Measurements from ENCODE around the gene CEP112. TPM values are rescaled to one million over a fixed set of nuclear protein-coding genes. Genes with fewer than 3 reads are reported as not detected.
"Not testable (repeated sequence)": the region's sequence is repeated elsewhere in the genome, so short reads cannot be mapped to it uniquely, and the experiment has no call there.

The CEP112 gene
- total and polyA plus RNA-seq, 10 of the 15 experiments (the other 5 are each of a cell fraction or from before 2014, with no cell fraction given): 0.11 to 3.8 (median 0.32) TPM; not detected in 1

DNA sequence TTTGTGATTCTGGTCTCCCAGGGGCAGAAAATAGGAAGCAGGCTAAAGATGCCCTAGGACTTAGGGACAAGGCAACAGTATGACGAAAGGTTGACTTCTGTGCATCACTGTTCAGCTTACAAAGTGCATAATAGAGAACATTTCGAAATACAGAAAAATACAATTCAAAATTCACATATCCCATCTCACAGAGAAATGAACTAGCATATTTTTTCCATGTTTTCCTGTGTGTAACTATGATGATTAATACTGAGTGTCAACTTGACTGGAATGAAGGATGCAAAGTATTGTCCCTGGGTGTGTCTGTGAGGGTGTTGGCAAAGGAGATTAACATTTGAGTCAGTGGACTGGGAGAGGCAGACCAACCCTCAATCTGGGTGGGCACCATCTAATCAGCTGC lies 365.4 kb downstream of the CEP112 start:
- H4K20me1 ChIP-seq (ENCODE audit: control insufficient read depth, insufficient read depth); H3K4me1 ChIP-seq (ENCODE audit: control insufficient read depth, insufficient read depth, low read length); POLR2A ChIA-PET; DNase-seq (ENCODE audit: low read depth, low spot score); H3K27ac ChIP-seq (ENCODE audit: control insufficient read depth, insufficient read depth); SMC1A ChIA-PET (ENCODE audit: uncharacterized antibody, unreplicated experiment); intact Hi-C loops (cut with micrococcal nuclease; ENCODE audit: unreplicated experiment); H3K36me3 ChIP-seq (ENCODE audit: control insufficient read depth in 2 of 2, insufficient read depth in 2 of 2, low read length in 1 of 2); H3K4me3 ChIP-seq; H3K27me3 ChIP-seq (replicated peaks in 1 of 2; ENCODE audit: control insufficient read depth in 2 of 2, insufficient read depth in 2 of 2, low read length in 1 of 2); BruUV-seq (replicated peaks); H3K9ac ChIP-seq (ENCODE audit: control insufficient read depth, insufficient read depth, low read length); H3K79me2 ChIP-seq (ENCODE audit: control insufficient read depth, insufficient read depth, low read length); H2AFZ ChIP-seq (ENCODE audit: control insufficient read depth, low read depth, low read length); H3K4me2 ChIP-seq (ENCODE audit: control insufficient read depth, insufficient read depth); in situ Hi-C loops (cut with MboI); CTCF ChIA-PET; FAIRE-seq; RAD21 ChIA-PET (ENCODE audit: unreplicated experiment); H3K9me3 ChIP-seq (replicated peaks; ENCODE audit: control insufficient read depth, insufficient read depth, low read length); ATAC-seq: not testable (repeated sequence)
- WGBS (ENCODE audit: insufficient coverage, insufficient replicate concordance, low lambda C conversion rate, missing lambda C conversion rate): 0% methylated on average over 2 of the region's 2 CpGs

DNA sequence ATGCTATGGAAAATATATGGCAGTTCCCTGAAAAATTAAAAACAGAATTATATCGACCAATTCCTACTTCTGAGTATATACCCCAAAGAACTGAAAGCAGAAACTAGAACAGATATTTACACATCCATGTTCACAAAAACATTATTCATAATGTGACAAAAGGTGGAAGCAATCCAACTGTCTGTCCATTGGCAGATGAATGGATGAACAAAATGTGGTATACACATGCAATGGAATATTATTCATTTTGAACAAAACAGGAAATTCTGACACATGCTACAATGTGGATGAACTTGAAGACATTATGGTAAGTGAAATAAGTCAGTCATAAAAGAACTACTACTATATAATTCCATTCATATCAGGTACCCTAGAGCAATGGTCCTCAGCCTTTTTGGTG lies 367.0 kb downstream of the CEP112 start:
- ChIA-PET RAD21 (ENCODE audit: unreplicated experiment) (no interaction called here), SMC1A (ENCODE audit: uncharacterized antibody, unreplicated experiment) (no interaction called here), CTCF (interaction anchor here (0.8 kb wide), 1 partner anchor 268 kb away, joined by 3 read pairs; no protein-coding TSS in a partner anchor), POLR2A (no interaction called here)
- Histone ChIP-seq H4K20me1 (ENCODE audit: control insufficient read depth, insufficient read depth) (no peaks in the 10 kb centered on the region), H3K27me3 (replicated peaks in 1 of 2; ENCODE audit: control insufficient read depth in 2 of 2, insufficient read depth in 2 of 2, low read length in 1 of 2) (no peaks in the 10 kb centered on the region), H3K9ac (ENCODE audit: control insufficient read depth, insufficient read depth, low read length) (no peak overlapping the region), H3K79me2 (ENCODE audit: control insufficient read depth, insufficient read depth, low read length) (no peaks in the 10 kb centered on the region), H3K4me2 (ENCODE audit: control insufficient read depth, insufficient read depth) (no peak overlapping the region), H3K4me3 (no peak overlapping the region), H3K4me1 (ENCODE audit: control insufficient read depth, insufficient read depth, low read length) (no peaks in the 10 kb centered on the region), H3K9me3 (replicated peaks; ENCODE audit: control insufficient read depth, insufficient read depth, low read length) (no peaks in the 10 kb centered on the region), H2AFZ (ENCODE audit: control insufficient read depth, low read depth, low read length) (no peak overlapping the region), H3K27ac (ENCODE audit: control insufficient read depth, insufficient read depth) (no peak overlapping the region), H3K36me3 (ENCODE audit: control insufficient read depth in 2 of 2, insufficient read depth in 2 of 2, low read length in 1 of 2) (no peaks in the 10 kb centered on the region)
- DNase-seq (ENCODE audit: low read depth, low spot score) (no peak), ATAC-seq (no peak), FAIRE-seq (no peak)
- WGBS (ENCODE audit: insufficient coverage, insufficient replicate concordance, low lambda C conversion rate, missing lambda C conversion rate): 0% methylated on average over 1 of the region's 1 CpG
- in situ Hi-C loops (cut with MboI): no loop called here
- no TSS peak for BruUV-seq (replicated peaks)
- no peak for TF ChIP-seq ASH2L (IDR thresholded peaks at IDR 0.05; ENCODE audit: borderline replicate concordance, low read depth)
- TF ChIP-seq POU2F2 (IDR thresholded peaks at IDR 0.05; ENCODE audit: borderline replicate concordance, low read depth, low read length): no peak
- TF ChIP-seq, protein P1, sequence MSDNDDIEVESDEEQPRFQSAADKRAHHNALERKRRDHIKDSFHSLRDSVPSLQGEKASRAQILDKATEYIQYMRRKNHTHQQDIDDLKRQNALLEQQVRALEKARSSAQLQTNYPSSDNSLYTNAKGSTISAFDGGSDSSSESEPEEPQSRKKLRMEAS (IDR thresholded peaks at IDR 0.05; ENCODE audit: low read depth, low read length): no peak
- no peak for TF ChIP-seq JUND (IDR thresholded peaks at IDR 0.05; ENCODE audit: low read depth, low read length)
- no peak for TF ChIP-seq FOXM1 (IDR thresholded peaks at IDR 0.05; ENCODE audit: low read depth, low read length)
- no peak for TF ChIP-seq SREBF2 (IDR thresholded peaks at IDR 0.05; ENCODE audit: low read length)
- TF ChIP-seq, protein P2, sequence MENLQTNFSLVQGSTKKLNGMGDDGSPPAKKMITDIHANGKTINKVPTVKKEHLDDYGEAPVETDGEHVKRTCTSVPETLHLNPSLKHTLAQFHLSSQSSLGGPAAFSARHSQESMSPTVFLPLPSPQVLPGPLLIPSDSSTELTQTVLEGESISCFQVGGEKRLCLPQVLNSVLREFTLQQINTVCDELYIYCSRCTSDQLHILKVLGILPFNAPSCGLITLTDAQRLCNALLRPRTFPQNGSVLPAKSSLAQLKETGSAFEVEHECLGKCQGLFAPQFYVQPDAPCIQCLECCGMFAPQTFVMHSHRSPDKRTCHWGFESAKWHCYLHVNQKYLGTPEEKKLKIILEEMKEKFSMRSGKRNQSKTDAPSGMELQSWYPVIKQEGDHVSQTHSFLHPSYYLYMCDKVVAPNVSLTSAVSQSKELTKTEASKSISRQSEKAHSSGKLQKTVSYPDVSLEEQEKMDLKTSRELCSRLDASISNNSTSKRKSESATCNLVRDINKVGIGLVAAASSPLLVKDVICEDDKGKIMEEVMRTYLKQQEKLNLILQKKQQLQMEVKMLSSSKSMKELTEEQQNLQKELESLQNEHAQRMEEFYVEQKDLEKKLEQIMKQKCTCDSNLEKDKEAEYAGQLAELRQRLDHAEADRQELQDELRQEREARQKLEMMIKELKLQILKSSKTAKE (IDR thresholded peaks at IDR 0.05; ENCODE audit: low read depth, poor library complexity, severe bottlenecking): no peak
- TF ChIP-seq CBX5 (IDR thresholded peaks at IDR 0.05; ENCODE audit: low read depth): no peak
- intact Hi-C loops (cut with micrococcal nuclease; ENCODE audit: unreplicated experiment): no loop called here

Measured in GM12878 (cell line).